Measurements from ENCODE around the gene SLC12A9.

DNA sequence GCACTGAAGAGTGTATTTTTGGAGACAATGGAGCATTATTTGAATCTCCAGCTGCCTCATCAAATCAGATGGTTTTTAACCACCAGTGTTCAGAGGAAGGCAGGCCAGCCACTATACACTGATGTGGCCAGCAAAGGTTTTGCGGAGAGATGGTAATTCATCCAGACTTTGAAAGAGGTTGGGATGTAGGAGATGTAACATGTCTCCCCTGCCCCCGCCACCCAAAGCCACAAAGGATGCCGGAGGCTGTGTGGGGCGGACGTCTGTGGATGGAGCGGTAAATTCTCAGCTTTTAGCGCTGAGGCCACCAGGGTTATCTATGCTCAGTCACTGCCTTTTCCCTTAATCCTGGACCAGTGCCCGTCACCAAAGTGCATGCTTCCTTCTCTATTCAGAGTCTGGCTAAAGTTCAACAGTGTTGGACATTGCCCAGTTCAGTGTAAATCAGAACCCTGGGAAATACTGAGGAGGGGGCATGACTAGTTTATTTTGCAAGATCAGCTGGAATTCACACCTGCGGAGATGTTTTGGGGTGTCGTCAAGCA, 11.0 kb downstream of the SLC12A9 start:
- TF ChIP-seq POLR2A (IDR thresholded peaks at IDR 0.05) (no peak), POLR2AphosphoS5 (IDR thresholded peaks at IDR 0.05) (no peak)
- TF ChIP-seq, protein P1, sequence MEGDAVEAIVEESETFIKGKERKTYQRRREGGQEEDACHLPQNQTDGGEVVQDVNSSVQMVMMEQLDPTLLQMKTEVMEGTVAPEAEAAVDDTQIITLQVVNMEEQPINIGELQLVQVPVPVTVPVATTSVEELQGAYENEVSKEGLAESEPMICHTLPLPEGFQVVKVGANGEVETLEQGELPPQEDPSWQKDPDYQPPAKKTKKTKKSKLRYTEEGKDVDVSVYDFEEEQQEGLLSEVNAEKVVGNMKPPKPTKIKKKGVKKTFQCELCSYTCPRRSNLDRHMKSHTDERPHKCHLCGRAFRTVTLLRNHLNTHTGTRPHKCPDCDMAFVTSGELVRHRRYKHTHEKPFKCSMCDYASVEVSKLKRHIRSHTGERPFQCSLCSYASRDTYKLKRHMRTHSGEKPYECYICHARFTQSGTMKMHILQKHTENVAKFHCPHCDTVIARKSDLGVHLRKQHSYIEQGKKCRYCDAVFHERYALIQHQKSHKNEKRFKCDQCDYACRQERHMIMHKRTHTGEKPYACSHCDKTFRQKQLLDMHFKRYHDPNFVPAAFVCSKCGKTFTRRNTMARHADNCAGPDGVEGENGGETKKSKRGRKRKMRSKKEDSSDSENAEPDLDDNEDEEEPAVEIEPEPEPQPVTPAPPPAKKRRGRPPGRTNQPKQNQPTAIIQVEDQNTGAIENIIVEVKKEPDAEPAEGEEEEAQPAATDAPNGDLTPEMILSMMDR (IDR thresholded peaks at IDR 0.05), result no peak

Measured in upper lobe of left lung (tissue), 4 donors.